OCI-LY3 (cell line): ENCODE measurements around the gene ATXN7.

Experiments
- H2AFZ ChIP-seq: fragments of 200-600, 300-600 bp; shearing (Covaris generic); 2 replicates; pipeline ENCODE4 v1.6.0; 2014; ENCODE audit warnings: antibody characterized with exemption, low read depth, low read length
- H3K27ac ChIP-seq: fragments of 200-600, 300-600 bp; sonication (generic); 2 replicates; pipeline ENCODE4 v1.5.1; 2014; ENCODE audit warnings: mild to moderate bottlenecking, low read length, moderate library complexity, mixed read lengths
- H3K27me3 ChIP-seq: fragments of 200-600, 300-600 bp; sonication (generic); 2 replicates; pipeline ENCODE4 v1.6.1; 2014; ENCODE audit warnings: low read depth, low read length, mixed read lengths
- H3K36me3 ChIP-seq: fragments of 200-600, 300-600 bp; sonication (generic); replicated peaks from 2 replicates; pipeline ENCODE3; 2014; ENCODE audit warnings: low read depth, low read length, mixed read lengths
- H3K4me1 ChIP-seq: fragments of 300-600, 200-600 bp; sonication (generic); 2 replicates; pipeline ENCODE4 v1.6.1; 2014; ENCODE audit warnings: low read length, mixed read lengths
- H3K4me2 ChIP-seq: fragments of 200-600, 300-600 bp; sonication (generic); 2 replicates; pipeline ENCODE4 v1.6.1; 2014; ENCODE audit warnings: low read length, mixed read lengths
- H3K4me3 ChIP-seq: fragments of 300-600, 200-600 bp; sonication (generic); 2 replicates; pipeline ENCODE4 v1.5.1; 2014; ENCODE audit warnings: antibody characterized with exemption, mild to moderate bottlenecking, low read length, moderate library complexity
- H3K79me2 ChIP-seq: fragments of 300-600, 200-600 bp; shearing (Covaris generic); 2 replicates; pipeline ENCODE4 v1.6.1; 2014; ENCODE audit warnings: mild to moderate bottlenecking, low read length, mixed read lengths
- H3K9ac ChIP-seq: fragments of 300-600, 200-600 bp; shearing (Covaris generic); 2 replicates; pipeline ENCODE4 v1.6.0; 2014; ENCODE audit warnings: mild to moderate bottlenecking, low read length, moderate library complexity
- H3K9me3 ChIP-seq: fragments of 200-600, 300-600 bp; shearing (Covaris generic); 2 replicates; pipeline ENCODE4 v1.6.1; 2014; ENCODE audit warnings: low read length, mixed read lengths; ENCODE audit not compliant: insufficient read depth
- H4K20me1 ChIP-seq: fragments of 200-600, 300-600 bp; sonication (generic); 2 replicates; pipeline ENCODE4 v1.6.1; 2016; ENCODE audit warnings: low read length, mixed read lengths; ENCODE audit not compliant: insufficient read depth
- CTCF ChIP-seq: fragments of 200-600, 300-600 bp; sonication (generic); IDR thresholded peaks from 2 replicates; pipeline ENCODE4 v1.5.1; 2014; ENCODE audit warnings: antibody characterized with exemption, low read length, low read depth
- EZH2phosphoT487 ChIP-seq: fragments of 200-600 bp; shearing (Covaris generic); IDR thresholded peaks from 2 replicates; pipeline ENCODE4 v1.6.1; 2018; ENCODE audit warnings: antibody characterized with exemption, mixed run types, low read depth

ATXN7 gene

DNA sequence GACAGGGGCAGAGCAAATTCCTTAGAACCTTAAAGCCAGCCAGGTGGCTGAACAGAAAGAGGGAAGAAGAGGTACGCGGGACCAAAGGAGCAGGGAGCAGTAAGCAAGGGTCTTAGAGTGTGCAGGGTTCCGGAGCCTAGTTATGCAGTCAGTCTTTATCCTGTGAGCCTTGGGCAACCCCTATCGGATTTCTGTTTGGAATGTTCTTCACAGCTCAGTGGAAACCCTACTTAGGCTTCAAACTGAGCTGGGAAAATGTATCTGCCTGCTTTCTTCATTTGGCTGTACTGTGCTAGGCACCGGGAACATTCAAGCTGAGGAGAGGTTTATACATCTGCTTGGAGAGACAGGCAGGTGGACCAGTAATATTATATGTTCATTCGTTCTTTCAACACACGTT is 122.5 kb downstream of the ATXN7 start:
- no peak overlapping the region for H2AFZ ChIP-seq
- no peak overlapping the region for H3K4me3 ChIP-seq
- H3K27ac ChIP-seq, result no peak overlapping the region
- no peak overlapping the region for H3K9ac ChIP-seq
- peaks cover 17% of the 10 kb centered on the region for H3K4me1 ChIP-seq
- H3K4me2 ChIP-seq, result no peak overlapping the region
- H3K9me3 ChIP-seq, result no peaks in the 10 kb centered on the region
- H3K79me2 ChIP-seq, result no peaks in the 10 kb centered on the region
- peaks cover 75% of the 10 kb centered on the region for H3K36me3 ChIP-seq
- no peaks in the 10 kb centered on the region for H3K27me3 ChIP-seq
- peaks cover 8% of the 10 kb centered on the region; the same call in 1 of the 2 replicates for H4K20me1 ChIP-seq
- TF ChIP-seq CTCF (no peak), EZH2phosphoT487 (no peak)

GRCh38 chr3:63986831-63987230 is 123.2 kb downstream of the ATXN7 start:
- H3K27ac ChIP-seq, result no peak overlapping the region
- H3K4me1 ChIP-seq, result peaks cover 12% of the 10 kb centered on the region
- peaks cover 5% of the 10 kb centered on the region; the same call in 1 of the 2 replicates for H4K20me1 ChIP-seq
- peaks cover 75% of the 10 kb centered on the region for H3K36me3 ChIP-seq
- H3K79me2 ChIP-seq, result no peaks in the 10 kb centered on the region
- H2AFZ ChIP-seq, result no peak overlapping the region
- H3K27me3 ChIP-seq, result no peaks in the 10 kb centered on the region
- H3K9me3 ChIP-seq, result no peaks in the 10 kb centered on the region
- no peak overlapping the region for H3K9ac ChIP-seq
- TF ChIP-seq EZH2phosphoT487 (no peak), CTCF (no peak)
- H3K4me3 ChIP-seq, result no peak overlapping the region
- no peak overlapping the region for H3K4me2 ChIP-seq

DNA sequence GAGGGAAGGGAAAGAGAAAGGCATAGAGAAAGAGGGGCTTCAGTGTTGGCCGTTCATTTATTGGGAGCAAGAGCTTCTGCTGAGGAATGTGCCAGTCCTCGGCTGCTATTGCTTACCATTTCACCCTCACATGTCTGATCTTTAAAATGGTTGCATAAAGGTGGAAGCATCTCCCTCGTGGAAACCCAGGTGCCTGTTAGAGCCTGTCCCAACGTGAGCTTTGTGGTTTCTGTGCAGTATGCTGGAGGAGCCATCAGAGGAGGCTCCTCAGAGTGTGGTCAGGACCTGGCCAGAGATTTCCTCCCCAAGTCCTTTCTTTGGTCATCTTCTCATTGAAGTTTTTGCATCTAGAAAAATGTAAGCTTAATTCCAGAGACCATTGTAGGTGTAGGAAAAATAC is 125.3 kb downstream of the ATXN7 start:
- H4K20me1 ChIP-seq, result 0 out of 2 replicates have a peak, but pooled peaks cover 3% of the 10 kb centered on the region
- H3K4me3 ChIP-seq, result no peak overlapping the region
- H2AFZ ChIP-seq, result no peak overlapping the region
- H3K79me2 ChIP-seq, result no peaks in the 10 kb centered on the region; the same call in 1 of the 2 replicates
- no peak overlapping the region for H3K27ac ChIP-seq
- no peak for TF ChIP-seq CTCF
- TF ChIP-seq EZH2phosphoT487, result no peak
- H3K4me2 ChIP-seq, result no peak overlapping the region
- no peaks in the 10 kb centered on the region for H3K27me3 ChIP-seq
- H3K9me3 ChIP-seq, result no peaks in the 10 kb centered on the region
- no peak overlapping the region for H3K9ac ChIP-seq
- H3K36me3 ChIP-seq, result peaks cover 80% of the 10 kb centered on the region
- peaks cover 10% of the 10 kb centered on the region for H3K4me1 ChIP-seq

- H3K27me3 ChIP-seq, result no peaks in the 10 kb centered on the region
- no peak overlapping the region for H2AFZ ChIP-seq
- TF ChIP-seq EZH2phosphoT487 (no peak), CTCF (no peak)
- H3K4me2 ChIP-seq, result no peak overlapping the region
- H3K36me3 ChIP-seq, result peaks cover 79% of the 10 kb centered on the region
- H3K9me3 ChIP-seq, result no peaks in the 10 kb centered on the region
- no peak overlapping the region for H3K9ac ChIP-seq
- peaks cover 10% of the 10 kb centered on the region for H3K4me1 ChIP-seq
- 0 out of 2 replicates have a peak, but pooled peaks cover 4% of the 10 kb centered on the region for H4K20me1 ChIP-seq
- H3K4me3 ChIP-seq, result no peak overlapping the region
- H3K27ac ChIP-seq, result no peak overlapping the region
- no peaks in the 10 kb centered on the region; the same call in 1 of the 2 replicates for H3K79me2 ChIP-seq
Observed at GRCh38 chr3:63990204-63990603, 126.5 kb downstream of the ATXN7 start.
